DND-41 (cell line): Measurements from ENCODE around the gene HSD17B11.

Experiments
- CTCF ChIP-seq: IDR thresholded peaks from 2 replicates; pipeline ENCODE4 v1.5.1; 2012; ENCODE audit warnings: borderline replicate concordance, low read length, moderate library complexity, mild to moderate bottlenecking; ENCODE audit not compliant: poor library complexity, severe bottlenecking; ENCODE audit errors: extremely low read depth
- EZH2 ChIP-seq: IDR thresholded peaks from 3 replicates; pipeline ENCODE4 v1.6.1; 2012; ENCODE audit warnings: borderline replicate concordance, low read depth, mild to moderate bottlenecking, moderate library complexity, low read length, inconsistent platforms; ENCODE audit not compliant: severe bottlenecking

- TF ChIP-seq EZH2 (no peak), CTCF (no peak)
Measured at GRCh38 chr4:87370068-87370467, 20.9 kb downstream of the HSD17B11 start.
